ENCODE results near the gene KRT85.

Gene KRT85

DNA sequence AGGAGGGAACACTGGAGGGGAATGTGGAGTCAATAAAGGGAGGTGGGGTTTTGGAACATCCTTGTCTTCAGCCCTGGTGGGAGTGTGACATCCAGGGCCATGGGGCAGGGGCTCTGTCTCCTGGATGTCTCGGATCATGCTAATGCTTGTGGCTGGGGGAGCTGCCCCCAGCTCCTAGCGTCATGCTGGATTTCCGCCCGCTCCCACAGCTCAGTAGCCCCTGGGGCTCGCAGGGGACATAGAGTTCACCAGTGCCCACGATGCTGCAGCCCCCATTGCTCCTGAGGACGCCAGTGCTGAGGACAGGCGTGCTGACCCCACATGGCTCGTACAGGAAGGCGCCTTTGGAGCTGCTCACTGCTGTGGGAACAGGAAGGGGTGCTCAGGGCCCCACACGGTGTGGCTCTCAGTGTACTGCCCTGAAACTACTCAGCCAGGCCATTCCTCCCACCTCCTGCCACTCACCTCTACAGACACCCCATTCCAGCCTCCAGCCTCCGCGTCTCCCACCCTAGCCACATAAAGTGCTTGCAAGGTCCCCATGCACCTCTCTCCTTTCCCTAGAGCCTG, 27.6 kb upstream of the KRT85 start:
- no peak for DNase-seq

DNA sequence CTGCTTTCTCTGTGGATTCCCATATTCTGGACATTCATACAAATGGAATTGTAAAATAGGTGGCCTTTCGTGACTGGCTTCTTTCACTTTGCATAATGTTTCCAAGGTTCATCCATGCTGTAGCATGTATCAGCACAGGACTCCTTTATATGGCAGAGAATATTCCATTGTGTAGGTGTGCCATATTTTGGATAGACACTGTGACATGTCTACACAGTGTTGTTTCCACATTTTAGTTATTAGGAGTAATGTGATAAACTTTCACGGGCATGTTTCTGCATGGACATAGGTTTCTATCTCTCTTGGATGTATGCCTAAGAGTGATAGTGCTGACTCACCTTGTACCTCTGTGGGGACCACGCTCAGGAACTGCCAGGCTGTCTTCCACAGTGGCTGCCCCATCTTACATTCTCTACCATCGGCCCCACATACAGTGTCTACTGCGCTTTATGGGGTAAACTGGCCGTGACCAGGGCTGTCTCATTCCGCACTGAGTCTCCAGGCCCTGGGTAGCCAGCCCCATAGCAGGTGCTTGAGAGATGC, 25.3 kb upstream of the KRT85 start:
- DNase-seq: no peak

GRCh38 chr12:52391618-52392002, 24.3 kb upstream of the KRT85 start:
- no peak for DNase-seq

DNA sequence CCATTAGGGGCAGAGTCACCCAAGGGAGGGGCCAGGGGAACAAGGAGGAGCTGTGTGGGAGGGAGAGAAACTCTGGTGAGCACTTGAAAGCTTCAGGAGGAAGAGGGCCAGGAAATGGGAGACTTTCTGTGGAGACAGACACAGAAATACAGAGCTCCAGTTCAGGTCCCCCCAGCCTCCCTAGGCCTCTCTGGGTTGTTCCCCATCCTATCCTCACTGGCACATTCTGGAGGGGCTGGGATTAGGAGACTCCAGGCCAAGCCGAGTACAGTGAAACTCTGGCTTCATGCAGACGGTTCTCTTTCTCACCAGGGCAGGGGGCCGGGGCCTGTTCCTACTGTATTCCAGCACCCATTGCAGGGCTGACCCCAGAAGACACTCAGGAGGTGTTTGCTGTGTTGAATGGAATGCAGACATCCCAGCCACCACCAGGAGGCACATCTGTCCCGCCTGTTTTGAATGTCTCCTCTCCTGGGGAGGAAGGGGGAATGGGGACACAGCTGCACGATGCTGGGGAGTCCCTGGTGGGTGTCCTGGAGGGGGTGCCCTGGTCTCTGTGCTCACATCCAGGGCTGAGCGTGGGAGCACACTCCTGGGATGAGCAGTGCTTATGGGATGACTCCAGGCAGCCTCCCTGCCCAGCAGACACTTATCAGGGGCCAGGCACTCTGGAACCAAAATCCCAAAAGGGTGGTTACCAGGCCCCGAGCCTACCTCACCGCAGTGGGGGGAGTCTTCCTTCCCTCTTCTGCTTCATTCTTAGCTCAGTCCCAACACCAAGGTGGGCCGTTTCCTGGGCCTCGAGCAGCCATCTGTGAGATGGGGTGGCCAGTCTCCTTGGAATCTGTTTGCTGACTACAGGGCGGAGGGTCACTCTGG, 23.7 kb upstream of the KRT85 start:
- DNase-seq: no peak

DNA sequence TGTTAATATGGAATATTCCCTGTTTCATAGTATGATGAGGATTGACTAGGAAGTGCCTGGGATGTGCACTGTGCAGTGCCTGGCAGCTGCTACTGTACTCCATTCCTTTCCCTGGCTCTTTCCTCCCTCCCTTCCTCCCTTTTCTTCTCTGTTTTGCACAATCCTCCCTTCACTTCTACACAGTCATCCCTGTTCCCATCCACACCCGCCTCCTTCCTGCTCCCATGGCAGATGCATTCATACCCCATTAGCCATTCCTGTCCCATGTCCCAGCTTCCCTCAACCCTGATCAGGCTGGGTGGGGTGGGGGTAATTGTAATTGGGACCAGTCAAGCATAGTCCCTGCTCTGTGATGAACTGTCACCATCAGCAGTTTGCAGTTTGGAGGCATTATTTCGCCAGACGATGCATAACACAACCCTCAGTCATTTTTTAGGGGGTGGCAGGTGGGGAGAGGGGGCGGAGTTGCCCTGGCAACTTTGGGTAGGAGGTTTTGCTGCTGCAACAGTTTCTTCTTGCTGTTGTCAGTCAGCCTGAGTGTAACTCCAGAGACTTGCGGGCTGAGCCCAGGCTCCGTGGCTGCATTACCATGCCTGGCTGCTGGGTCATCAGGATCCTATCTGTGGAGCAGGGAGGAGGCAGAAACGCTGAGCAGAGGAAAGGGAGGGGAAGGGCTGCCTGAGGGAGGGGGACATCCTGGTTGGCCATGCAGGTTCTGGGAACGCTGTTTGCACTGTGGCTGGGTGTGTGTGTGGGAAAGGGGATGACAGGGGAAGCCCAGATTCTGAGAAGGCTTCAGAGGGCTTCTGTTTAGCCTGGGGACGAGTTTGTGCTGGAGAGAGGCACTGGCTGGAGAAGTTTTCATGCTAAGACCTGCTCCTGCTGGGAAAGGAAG, 22.3 kb upstream of the KRT85 start:
- DNase-seq: no peak

DNA sequence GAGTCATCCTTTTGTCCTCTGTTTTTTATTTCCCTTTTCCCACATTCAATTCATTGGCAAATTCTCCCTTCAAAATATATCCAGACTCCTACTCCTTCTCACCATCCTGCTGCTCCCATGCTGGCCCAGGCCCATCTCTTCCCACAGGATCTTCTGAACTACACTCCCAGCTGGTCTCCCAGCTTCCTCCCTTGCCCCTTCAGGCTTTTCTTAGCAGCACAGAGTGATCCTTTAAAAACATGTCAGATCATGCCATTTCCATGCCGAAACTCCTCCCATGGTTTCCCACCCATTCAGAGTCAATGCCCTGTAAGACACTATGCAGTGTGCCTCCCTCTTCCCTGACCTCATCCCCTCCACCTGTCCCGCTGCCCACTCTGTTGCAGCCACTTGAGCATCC, 20.6 kb upstream of the KRT85 start:
- no peak for DNase-seq

- no peak for DNase-seq
Measured at GRCh38 chr12:52385226-52385702, 18.0 kb upstream of the KRT85 start, which contains the start of gene KRT84. TSS of gene KRT84 (minus strand) at chr12:52385652. CDS start at chr12:52385585, 67 bp downstream.

GRCh38 chr12:52383331-52383730, 16.1 kb upstream of the KRT85 start:
- no peak for DNase-seq

GRCh38 chr12:52382854-52383253, 15.6 kb upstream of the KRT85 start:
- DNase-seq: no peak

DNA sequence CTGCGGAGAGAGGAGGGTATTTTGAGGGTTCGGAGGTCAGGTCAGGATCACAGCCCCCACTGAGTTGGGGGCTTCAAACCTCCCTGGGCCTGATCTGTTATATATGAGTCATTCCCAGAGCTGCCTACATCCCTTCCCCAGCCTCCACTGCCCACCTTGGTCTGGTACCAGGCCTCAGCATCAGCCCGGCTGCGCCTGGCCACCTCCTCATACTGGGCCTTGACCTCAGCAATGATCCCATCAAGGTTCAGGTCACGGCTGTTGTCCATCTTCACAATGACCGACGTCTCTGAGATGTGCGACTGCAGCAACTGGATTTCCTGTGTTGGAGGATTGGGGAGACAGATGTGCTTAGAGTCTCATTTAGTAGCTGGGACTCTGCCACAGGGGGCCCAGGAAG, 13.9 kb upstream of the KRT85 start:
- DNase-seq: no peak

DNA sequence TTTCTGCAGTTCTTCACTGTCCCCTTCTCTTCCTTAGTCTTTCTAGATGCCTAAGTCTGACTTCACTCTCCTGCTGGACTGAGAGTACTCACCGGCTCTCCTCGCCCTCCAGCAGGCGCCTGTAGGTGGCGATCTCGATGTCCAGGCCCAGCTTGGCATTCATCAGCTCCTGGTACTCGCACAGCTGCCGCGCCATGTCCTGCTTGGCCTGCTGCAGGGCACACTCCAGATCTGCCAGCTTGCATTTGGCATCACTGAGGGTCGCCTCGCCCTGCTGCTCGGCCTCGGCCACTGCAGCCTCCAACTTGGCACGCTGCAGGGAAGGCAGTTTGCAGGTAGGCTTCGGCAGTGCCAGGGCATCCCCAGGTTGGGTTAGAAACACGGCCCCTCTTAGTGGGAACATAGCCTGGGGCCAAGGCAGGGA, 13.0 kb upstream of the KRT85 start:
- no peak for DNase-seq

DNA sequence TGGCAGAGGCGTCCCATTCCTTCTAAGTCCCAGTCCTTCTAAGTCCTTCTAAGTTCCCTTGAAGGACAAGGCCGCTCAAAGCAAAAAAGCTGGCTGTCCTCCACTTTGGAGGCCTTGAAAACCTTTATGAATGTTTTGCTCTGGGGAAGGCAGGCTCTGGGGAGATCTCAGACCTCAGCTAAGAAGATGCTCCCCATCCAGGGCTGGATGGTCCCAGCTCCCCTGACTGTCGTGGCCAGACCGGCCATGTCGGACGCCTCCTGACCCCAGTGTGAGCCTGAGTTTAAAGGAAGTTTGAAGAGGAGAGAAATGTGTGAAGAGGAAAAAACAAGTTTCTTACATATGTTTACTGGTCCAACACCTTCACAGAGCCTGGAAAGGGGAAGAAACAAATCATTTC, 12.3 kb upstream of the KRT85 start:
- DNase-seq: no peak

DNA sequence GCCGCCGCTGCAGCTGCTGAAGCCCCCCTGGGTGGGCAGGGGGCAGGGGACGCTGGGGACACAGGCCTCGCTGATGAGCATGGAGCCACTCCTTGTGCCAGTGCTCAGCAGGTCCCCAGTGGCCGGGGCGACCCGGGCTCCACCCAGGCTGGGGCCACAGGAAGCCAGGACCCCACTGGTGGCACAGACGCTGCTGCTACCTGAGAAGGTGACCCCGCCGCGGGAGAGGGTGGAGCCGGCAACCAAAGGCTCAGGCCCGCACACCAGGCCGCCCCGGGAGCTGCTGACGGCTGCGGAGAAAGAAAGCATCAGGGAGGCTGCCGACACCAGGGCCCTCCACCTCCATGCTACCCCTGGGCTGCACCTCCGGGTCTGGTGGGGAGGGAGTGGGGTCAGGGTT, 10.8 kb upstream of the KRT85 start:
- no peak for DNase-seq

DNA sequence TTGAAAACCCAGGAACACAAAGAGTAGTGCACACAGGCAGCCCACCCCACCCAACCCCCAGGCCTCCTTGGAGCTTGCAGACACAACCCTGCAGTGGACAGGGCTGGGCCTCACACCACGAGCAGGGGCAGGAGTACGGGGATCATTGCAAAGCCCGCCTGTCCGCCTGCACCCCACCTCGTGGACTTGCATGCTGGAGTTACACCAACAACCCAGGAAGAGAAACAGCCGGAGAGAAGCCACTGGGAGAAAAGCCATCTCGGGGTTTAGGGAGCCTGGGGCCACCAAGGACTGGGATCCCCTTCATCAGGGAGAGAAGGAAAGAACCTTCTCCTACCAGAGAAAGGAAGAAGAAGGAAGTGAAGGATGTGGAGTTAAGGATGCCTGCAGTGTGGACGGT, 10.0 kb upstream of the KRT85 start:
- DNase-seq: no peak

GRCh38 chr12:52372216-52373154, 5.2 kb upstream of the KRT85 start:
- peak; percentile 46 for DNase-seq

DNA sequence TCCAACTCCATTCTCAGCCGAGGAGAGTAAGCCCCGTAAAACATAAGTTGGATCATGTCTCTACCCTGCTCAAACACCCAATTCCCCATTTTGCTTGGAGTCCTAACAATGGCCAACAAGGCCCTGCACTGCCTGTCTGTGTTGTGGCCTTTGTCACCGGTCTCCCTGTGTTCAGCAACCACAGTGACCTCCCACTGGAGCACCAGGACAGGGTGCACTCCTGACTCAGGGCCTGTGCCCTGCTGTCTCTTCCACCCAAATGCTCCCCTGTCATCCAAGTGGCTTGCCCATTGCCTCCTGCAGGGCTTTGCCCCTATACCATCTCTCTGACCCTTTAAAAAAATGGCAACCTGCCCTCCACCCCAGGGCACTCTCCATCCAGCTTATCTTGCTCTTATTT, 4.4 kb upstream of the KRT85 start:
- no peak for DNase-seq

- no peak for DNase-seq
Measured at GRCh38 chr12:52370926-52371608, 3.8 kb upstream of the KRT85 start.

GRCh38 chr12:52369809-52370208, 2.5 kb upstream of the KRT85 start:
- DNase-seq: no peak

- DNase-seq: no peak
Measured at GRCh38 chr12:52369211-52369610, 1.9 kb upstream of the KRT85 start.

DNA sequence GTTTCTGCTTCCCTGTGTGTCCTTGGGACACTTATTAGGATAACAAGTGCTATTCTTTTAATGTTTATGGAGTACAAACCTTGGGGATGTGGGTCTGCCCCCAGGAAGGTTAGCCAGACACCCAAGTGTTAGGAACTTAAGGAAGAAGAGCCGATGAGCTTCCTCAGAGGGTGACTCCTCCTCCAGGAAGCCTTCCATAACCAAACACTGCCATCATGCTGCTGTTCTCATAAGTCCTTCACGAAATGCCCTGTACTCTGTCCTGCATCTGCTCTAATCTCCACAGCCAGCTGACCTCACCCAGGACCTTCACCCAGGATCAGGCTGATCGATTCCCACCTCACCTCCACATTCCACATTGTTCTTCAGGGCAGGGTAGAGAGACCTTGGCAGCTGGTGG, 1.2 kb upstream of the KRT85 start:
- DNase-seq: no peak

GRCh38 chr12:52367876-52368275, 595 bp upstream of the KRT85 start:
- DNase-seq: no peak

Measured in stimulated activated CD4-positive, alpha-beta T cell treated with anti-CD3 and anti-CD28 coated beads, Interleukin-4, amount 100 ng/mL, for 1 hour (primary cell).